A549 (cell line): ENCODE measurements around the gene STAT2.

Experiments
- CTCF ChIP-seq: fragments of >200 bp; sonication (Bioruptor Twin); formaldehyde crosslinking; IDR thresholded peaks from 3 replicates; pipeline ENCODE4 v1.5.1; 2016
- NPAS2 ChIP-seq: fragments of 250-450 bp; sonication (Bioruptor Pico); IDR thresholded peaks from 2 replicates; pipeline ENCODE4 v1.8.0; 2022; ENCODE audit warnings: mild to moderate bottlenecking, moderate library complexity, borderline replicate concordance
- RAD21 ChIP-seq, 2 experiments: fragments of >200 bp in 1 of 2; sonication (Bioruptor Twin) in 1 of 2; formaldehyde crosslinking in 1 of 2; IDR thresholded peaks in 1 of 2; conservative IDR thresholded peaks in 1 of 2; 2 replicates in 1 of 2; 3 replicates in 1 of 2; pipeline ENCODE4 v1.6.1; 2012 to 2018; ENCODE audit warnings: inconsistent platforms in 1 of 2
- SMC3 ChIP-seq: fragments of >200 bp; sonication (Bioruptor Twin); formaldehyde crosslinking; IDR thresholded peaks from 3 replicates; pipeline ENCODE4 v1.6.1; 2018; ENCODE audit warnings: inconsistent platforms
- USF2 ChIP-seq: fragments of 450-650 bp; IDR thresholded peaks from 2 replicates; pipeline ENCODE4 v1.6.1; 2014; ENCODE audit warnings: antibody characterized with exemption
- ZC3H11A ChIP-seq: fragments of 450-650 bp; IDR thresholded peaks from 2 replicates; pipeline ENCODE4 v1.6.1; 2014; ENCODE audit warnings: antibody characterized with exemption, mild to moderate bottlenecking
- TF ChIP-seq, protein P1 (sequence below): IDR thresholded peaks from 2 replicates; pipeline ENCODE4 v1.6.1; 2012

DNA sequence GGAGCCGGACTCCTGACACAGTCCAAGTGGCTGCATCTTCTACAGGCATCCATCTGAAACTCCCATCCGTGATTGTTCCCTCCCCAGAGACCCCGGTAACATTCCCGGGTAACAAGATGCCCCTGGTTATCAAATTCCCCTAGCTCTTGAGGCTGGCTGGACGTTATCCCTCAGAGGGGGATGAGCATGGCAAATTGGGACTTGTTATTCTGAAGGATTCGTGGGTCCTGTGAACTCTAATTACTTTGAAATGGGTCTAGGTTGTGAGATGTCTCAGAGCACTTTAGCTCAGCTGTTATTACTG lies 25.5 kb downstream of the STAT2 start:
- TF ChIP-seq, protein P1, sequence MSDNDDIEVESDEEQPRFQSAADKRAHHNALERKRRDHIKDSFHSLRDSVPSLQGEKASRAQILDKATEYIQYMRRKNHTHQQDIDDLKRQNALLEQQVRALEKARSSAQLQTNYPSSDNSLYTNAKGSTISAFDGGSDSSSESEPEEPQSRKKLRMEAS, result no peak
- no peak; the same call in 2 of the 3 replicates for TF ChIP-seq CTCF
- no peak for TF ChIP-seq NPAS2 (CRISPR knock-in tag)
- TF ChIP-seq USF2, result no peak
- no peak for TF ChIP-seq RAD21 (conservative IDR thresholded peaks at IDR 0.05 in 1 of 2, IDR thresholded peaks at IDR 0.05 in 1 of 2)
- no peak for TF ChIP-seq ZC3H11A
- TF ChIP-seq SMC3, result no peak
